Iris pigment epithelial cell (primary cell): ENCODE data around the gene CA11.

ENCODE experiments used
- DNase-seq: peaks from one replicate; pipeline ENCODE4 v3.0.0-alpha.2; 2011; ENCODE audit warnings: low read depth

CA11 gene

DNA sequence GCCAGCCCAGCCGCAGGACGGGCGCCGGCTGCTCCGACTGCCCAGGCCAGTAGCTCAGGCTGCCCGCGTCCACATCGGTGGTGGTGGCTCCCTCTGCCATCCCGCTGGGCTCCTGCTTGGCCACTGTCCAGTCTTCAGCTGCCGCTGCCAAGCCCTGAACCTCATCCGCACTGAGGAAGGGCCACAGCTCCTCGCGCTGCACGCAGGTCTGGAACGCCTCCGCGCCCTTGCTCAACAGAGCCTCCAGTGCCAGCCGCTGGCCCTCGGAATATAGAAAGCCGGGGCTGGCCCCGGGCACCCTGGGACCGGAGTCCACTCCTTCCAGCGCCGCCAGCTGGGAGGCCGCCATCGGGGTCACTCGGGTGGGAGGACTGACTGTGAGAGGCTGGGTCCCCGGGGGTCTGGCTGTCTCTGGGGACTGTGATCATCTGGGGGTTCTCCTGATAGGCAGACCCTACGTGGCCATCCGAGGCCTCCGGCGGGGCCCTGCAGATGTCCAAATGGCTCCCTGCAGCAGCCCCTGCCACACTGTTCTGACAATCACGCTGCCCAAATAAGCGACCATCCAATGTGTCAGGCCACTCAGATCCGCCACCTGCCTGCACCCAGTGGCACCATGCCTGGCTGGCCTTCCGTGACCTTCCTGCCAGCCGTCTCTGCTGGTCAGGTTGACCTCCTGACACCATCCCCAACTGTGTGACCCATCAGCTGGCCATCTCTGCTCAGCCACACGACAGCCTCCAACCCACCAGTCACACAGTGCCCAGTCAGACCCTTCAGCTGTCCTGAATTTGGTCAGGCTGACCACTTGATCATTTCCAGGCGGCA is 32.7 kb downstream of the CA11 start:
- no peak for DNase-seq

DNA sequence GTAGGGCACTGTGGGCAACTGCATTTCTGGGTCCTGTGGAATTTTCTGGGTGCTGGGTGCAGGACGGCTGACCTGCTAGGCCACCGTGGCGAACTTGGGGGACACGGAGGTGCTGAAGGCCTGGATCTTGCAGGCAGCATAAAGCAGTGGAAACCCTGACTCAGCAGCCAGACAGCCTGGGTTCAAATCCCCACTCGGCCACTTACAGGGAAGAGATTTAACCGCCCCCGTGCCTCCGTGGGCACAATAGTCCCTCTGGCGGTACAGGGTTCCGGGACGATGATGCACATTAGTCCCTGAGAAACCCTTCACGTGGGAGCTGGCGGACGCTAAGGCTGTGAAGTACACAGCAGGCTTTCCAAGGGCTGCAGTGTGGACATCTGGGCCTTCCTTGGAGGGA is 34.1 kb downstream of the CA11 start:
- no peak for DNase-seq

DNA sequence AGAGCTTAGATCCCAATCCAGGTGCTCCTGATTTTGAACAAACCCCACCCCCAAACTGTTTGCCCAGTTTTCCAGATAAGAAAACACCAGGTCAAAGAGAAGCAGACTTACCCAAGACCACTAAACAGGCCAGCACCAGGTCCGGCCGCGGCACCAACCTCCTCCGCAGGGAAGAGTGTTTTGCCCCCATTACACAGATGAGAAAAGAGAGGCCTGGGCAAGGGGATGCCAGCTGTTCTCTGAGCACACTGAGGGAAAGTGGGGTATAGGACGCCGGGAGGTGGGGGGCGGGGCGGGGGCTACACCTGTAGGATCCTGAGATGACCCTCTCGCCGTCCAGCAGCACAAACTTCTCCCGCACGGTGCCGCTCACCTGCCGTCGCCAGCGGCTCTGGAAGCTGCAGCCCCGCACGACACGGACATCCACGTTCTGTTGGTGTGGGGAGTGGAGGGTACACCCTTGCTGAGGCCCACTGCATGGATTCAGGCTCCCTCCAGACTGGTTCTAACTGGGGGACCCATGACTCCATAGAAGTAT is 36.3 kb downstream of the CA11 start:
- no peak for DNase-seq

DNA sequence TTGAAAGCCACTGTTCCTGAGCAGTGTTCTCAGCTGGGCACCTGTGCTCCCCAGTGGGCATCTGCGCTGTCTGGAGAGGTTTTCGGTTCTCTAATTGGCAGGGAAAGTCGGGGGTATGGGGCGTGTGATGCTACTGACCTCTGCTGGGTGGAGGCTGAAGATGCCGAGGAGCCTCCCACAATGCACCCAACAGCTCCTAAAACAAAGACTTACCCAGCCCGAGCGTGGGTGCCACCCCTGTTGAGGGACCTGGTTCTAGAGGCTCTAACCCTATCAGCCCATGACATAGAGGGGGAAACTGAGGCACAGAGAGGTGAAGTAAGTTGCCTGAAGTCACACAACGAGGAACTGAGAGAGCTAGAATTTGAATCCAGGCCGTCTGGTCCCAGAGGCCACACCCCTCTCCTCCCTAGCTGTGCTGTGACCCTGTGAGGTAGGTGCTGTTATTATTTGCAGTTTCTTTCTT is 37.2 kb downstream of the CA11 start:
- no peak for DNase-seq

DNA sequence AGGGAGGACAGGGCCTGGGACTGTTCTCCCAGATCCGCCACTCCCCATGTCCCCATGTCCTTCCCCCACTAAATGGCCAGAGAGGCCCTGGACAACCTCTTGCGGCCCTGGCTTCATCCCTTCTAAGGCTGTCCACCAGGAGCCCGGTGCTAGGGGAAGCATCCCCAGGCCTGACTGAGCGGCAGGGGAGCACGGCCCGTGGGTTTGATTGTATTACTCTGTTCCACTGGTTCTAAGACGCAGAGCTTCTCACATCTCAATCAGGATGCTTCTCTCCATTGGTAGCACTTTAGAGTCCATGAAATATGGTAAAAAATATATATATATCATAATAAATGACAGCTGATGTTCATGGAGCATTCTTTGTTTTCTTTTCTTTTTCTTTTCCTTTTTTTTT is 38.6 kb downstream of the CA11 start:
- no peak for DNase-seq

DNA sequence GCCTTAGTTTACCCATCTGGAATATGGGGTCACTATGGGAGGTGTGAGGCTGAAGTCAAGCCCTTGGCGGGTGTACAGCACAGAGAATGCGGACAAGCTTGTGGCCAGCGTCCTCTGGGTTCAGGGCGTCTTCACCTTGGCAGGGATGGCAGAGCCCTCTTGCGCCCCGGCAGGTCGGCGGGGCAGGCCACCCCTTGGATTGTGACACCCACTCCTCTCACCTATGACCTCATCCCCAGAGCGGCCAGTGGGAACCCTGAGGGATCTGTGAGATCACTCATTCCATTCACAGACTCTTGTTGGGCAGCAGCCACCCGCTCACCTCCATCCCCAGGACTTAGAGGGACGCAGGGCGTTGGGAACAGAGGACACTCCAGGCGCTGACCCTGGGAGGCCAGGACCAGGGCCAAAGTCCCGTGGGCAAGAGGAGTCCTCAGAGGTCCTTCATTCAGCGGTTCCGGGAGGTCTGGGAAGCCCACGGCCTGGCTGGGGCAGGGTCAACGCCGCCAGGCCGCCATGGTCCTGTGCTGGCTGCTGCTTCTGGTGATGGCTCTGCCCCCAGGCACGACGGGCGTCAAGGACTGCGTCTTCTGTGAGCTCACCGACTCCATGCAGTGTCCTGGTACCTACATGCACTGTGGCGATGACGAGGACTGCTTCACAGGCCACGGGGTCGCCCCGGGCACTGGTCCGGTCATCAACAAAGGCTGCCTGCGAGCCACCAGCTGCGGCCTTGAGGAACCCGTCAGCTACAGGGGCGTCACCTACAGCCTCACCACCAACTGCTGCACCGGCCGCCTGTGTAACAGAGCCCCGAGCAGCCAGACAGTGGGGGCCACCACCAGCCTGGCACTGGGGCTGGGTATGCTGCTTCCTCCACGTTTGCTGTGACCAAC is 39.3 kb downstream of the CA11 start, which contains the start of gene SPACA4:
Gene SPACA4 (plus strand): TSS at position 280 of the 896 bp plus-strand sequence. CDS start 237 bp downstream, at position 517.
- DNase-seq = no peak

DNA sequence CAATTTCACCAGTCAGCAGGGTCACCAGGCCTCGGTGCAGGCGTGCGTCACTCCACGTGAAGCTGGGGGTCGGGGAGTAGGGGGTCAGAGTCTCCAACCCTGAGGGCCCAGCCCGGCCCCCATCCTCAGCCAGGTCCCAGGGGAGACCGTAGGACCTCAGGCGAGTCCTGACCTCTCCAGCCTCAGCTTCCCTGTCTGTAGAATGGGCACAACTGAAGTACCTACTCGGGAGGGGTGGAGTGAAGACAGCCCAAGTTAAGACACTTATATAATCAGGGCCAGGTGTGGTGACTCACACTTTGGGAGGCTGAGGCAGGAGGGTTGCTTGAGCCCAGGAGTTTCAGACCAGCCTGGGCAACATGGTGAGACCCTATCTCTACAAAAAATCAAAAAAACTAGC is 42.1 kb downstream of the CA11 start:
- DNase-seq = no peak

DNA sequence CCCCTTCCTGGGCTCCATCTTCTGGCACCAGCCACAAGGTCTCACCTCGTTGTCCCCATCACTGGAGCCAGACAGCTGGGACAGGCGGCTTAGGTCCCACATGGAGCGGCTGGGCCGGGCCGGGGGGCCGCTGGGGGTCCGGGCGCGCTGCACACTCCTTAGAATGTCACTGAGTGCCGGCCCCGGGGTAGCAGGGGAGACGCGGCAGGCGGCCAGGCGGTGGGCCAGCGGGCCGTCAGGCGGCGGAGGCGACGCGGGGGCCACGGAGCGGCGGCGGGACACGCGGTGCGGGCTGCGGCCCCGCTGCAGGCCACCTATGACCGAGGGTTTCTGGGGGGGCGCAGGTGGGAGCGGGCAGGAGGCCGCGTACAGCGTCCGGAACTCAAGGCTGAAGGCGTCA is 42.5 kb downstream of the CA11 start:
- DNase-seq = no peak

DNA sequence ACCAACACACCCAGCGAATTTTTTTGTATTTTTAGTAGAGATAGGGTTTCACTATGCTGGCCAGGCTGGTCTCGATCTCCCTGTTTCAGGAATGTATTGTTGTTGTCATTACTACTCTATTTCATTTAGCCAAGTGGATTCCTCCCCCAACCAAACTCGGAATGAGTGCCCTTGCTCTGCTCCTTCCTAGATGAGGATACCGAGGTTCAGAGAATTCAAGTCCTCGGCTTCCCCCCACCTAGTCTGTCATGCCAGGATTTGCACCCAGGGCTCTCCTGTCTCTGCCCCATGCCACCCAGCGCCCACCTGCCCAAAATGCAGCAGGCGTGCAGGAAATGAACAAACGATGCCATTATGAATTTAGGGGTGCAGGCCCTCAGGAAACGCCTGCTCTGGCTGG is 43.0 kb downstream of the CA11 start:
- DNase-seq = no peak

DNA sequence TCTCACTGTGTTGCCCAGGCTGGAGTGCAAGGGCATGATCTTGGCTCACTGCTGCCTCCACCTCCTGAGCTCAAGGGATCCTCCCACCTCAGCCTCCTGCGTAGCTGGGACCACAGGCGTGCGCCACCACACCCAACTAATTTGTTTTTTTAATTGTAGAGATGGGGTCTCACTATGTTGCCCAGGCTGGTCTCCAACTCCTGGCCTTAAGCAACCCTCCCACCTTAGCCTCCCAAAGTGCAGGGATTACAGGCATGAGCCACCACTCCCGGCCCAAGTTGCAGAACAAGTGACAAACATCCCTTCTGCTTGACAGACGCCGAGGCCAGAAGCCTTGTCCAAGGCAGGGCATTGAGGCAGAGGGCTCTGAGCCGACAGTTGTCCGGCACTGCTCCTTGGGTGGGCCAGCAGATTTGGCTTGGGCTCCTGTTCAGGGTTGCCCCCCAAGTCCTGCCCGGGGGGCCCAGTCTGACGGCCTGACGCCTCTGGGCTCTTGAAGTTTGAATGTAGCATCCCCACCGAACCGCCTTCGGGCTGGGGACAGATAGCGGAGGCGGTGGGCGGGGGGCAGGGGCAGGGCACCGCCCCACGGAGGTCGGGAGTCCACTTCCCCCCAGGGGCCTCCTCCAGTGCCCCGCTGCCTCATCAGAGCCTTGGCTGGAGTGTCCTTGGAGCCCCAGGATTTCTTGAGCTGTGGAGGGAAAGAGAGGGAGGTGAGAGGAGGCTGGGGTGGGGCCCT is 45.1 kb downstream of the CA11 start:
- DNase-seq = no peak

DNA sequence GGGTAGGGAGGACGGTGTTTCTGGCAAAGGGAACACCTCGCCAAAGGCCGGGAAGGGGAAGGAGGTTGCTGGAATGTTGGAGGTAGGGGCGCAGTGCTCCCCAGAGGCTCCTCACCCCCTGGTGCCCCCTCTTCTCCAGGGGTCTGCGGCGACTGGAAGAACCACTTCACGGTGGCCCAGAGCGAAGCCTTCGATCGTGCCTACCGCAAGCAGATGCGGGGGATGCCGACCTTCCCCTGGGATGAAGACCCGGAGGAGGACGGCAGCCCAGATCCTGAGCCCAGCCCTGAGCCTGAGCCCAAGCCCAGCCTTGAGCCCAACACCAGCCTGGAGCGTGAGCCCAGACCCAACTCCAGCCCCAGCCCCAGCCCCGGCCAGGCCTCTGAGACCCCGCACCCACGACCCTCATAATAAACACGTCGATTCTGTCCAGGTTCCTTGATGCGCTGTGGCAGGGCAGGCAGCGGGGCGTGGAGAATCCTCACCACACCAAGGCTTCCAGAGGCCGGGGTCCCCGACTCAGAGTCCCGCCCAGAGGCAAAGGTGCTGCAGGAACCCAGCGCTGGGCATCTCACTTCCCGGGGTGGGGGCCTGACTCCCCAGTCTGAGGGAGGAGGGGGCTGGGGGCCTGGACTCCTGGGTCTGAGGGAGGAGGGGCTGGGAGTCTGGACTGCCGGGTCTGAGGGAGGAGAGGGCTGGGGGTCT is 46.8 kb downstream of the CA11 start:
- no peak for DNase-seq

DNA sequence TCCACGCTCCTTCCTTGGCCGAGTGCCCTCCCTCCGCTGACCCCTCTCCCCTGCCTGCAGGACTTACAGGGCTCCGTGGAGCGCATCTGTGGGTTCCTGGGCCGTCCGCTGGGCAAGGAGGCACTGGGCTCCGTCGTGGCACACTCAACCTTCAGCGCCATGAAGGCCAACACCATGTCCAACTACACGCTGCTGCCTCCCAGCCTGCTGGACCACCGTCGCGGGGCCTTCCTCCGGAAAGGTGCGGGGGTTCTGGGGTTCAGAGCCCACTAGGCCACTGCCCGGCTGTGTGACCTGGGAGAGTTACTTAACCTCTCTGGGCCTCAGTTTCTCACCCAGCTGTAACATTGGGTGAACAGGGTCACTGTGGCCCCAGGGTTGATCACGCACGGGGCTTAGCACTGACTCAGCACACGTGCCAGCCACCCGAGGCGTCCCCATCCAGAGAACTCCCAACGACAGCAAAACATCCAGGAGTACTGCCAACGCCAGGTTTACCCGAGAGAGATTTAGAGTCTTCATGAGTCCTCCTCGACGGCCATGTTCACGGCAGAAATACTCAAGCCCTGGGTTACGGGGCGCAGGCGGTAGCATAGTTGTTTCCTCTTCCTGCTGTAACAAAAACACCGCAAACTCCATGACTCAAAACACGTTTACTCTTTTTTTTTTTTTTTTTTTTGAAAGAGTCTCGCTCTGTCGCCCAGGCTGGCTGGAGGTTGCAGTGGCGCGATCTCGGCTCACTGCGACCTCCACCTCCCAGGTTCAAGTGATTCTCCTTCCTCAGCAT is 49.1 kb downstream of the CA11 start:
- no peak for DNase-seq

DNA sequence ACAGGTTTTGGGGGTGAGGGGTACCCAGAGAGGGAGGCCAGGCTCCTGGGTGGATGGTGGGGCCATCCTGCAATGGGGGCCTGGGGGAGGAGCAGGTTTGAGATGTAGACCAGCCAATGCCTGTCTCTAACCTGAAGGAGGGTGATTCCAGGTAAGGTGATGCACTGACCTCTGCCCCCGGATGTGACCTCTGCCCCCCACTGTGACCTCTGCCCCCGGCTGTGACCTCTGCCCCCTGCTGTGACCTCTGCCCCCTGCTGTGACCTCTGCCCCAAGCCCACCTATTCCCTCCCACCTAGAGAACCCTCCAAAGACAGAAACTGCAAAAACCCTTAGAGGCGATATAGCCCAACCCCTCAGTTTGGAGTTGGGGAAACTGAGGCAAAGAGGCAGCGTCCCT is 49.8 kb downstream of the CA11 start:
- DNase-seq = no peak

DNA sequence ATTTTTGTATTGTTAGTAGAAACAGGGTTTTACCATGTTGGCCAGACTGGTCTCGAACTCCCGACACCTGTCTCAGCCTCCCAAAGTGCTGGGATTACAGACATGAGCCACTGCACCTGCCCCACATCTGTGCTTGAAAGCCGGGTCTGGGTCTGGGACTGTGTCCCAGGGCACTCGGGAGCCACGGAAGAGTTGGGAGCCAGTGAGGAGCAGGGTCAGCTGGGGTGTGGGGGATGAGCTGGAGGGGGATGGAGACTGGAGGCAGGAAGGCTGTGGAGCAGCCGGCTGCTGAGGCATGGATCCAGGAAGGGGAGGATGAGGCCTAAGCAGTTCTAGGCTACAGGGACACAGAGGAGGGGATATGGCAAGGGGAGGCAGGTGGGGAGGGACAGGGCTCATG is 50.2 kb downstream of the CA11 start:
- no peak for DNase-seq

DNA sequence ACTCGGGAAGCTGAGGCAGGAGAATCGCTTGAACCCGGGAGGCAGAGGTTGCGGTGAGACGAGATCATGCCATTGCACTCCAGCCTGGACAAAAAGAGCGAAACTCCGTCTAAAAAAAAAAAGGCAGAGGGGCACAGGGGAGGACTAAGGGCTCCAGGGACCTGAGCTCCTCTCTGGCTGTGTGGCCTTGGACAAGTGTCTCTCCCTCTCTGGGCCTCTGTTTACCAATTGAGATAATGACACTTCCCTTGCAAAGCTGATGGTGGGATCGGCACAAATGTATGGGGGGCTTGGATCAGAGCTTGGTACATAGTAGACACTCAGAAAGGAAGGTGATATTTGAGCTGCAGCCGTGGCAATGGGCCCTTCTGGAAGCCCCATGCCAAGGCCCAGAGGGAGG is 50.8 kb downstream of the CA11 start:
- DNase-seq = no peak

DNA sequence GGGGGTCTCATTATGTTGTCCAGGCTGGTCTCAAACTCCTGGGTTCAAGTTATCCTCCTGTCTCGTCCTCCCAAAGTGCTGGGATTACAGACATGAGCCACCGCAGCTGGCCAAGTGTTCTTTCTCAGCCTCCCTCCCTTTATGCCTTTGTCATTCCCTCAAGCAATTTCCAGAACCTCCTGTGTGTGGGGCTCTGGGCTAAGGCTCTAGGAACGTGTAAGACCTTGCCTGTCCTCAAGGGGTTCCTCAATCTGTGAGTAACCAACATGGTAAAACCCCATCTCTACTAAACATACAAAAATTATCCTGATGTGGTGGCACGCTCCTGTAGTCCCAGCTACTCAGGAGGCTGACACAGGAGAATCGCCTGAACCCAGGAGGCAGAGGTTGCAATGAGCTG is 55.0 kb downstream of the CA11 start:
- peak; percentile 26 for DNase-seq

DNA sequence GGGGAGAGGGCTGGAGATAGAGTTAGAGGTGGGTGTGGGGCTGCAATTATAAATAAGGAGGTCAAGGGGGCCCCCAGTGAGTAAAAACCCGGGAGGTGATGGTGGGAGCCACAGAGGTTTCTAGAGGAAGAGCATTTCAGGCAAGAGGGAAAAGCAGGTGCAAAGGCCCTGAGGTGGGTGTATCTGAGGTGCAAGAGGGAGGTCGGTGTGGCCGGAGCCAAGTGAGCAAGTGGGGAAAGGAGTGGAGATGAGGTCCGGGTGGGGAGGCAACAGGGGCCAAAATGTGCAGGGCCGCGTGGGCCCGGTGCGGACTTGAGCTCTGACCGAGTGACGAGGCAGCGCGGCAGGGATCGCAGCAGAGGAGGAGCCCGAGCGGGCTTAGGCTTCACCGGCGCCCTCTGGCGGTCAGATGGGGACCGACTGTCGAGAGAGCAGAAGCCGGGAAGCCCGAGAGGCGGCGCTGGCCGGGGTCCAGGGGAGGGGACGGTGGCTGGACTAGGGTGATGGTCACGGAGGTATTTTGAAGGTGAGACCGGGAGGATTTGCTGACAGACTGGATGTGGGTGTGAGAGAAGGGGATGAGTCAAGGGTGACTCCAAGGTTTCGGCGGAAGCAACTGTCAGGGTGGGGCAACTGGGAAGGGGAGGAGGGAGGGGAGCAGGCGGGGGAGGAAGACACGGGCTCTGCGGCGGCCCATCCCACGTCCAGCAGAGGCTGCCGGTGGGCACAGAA is 57.2 kb downstream of the CA11 start:
- DNase-seq = peak; percentile 78
